Astrocyte of the cerebellum (primary cell): ENCODE results near the gene FAM120A.
A peak's percentile ranks its signal among the peaks of the same experiment; 100 is the strongest.

Experiments
- DNase-seq: peaks from one replicate; pipeline ENCODE4 v3.0.0-alpha.2; 2011; ENCODE audit warnings: low read depth
- H3K4me3 ChIP-seq: 2 replicates; pipeline ENCODE4 v1.5.1; 2011; ENCODE audit warnings: mild to moderate bottlenecking, low read depth, low read length, moderate library complexity
- CTCF ChIP-seq: IDR thresholded peaks from 2 replicates; pipeline ENCODE4 v1.5.1; 2012; ENCODE audit warnings: low read length, low read depth, moderate library complexity, mild to moderate bottlenecking; ENCODE audit errors: missing control alignments
- in situ Hi-C: cut with HindIII; loops from 2 replicates; pipeline ENCODE4 v1.10.0; 2017; ENCODE audit warnings: low sequenced_read_pairs

The FAM120A gene

GRCh38 chr9:93592008-93592642 lies 140.6 kb downstream of the FAM120A start:
- DNase-seq: no peak
- TF ChIP-seq CTCF: no peak
- in situ Hi-C loops: no loop called here
- H3K4me3 ChIP-seq: no peak overlapping the region

- no peak overlapping the region for H3K4me3 ChIP-seq
- peak; percentile 19 for TF ChIP-seq CTCF
- in situ Hi-C loops: no loop called here
- DNase-seq: no peak
Measured at GRCh38 chr9:93592643-93593021, 141.1 kb downstream of the FAM120A start.

GRCh38 chr9:93593144-93593658 lies 141.7 kb downstream of the FAM120A start:
- no peak overlapping the region for H3K4me3 ChIP-seq
- DNase-seq: no peak
- TF ChIP-seq CTCF: no peak
- in situ Hi-C loops: no loop called here

GRCh38 chr9:93594041-93594756 lies 142.7 kb downstream of the FAM120A start:
- no peak for DNase-seq
- no peak overlapping the region for H3K4me3 ChIP-seq
- in situ Hi-C loops: no loop called here
- TF ChIP-seq CTCF: no peak

- in situ Hi-C loops: no loop called here
Measured at GRCh38 chr9:93595461-93595860, 144.0 kb downstream of the FAM120A start.

GRCh38 chr9:93595861-93596365 lies 144.4 kb downstream of the FAM120A start:
- no peak overlapping the region for H3K4me3 ChIP-seq
- TF ChIP-seq CTCF: no peak
- no peak for DNase-seq
- in situ Hi-C loops: no loop called here

More at GRCh38 chr9:93595461-93595860, 144.0 kb downstream of the FAM120A start:
- no peak for TF ChIP-seq CTCF
- H3K4me3 ChIP-seq: no peak overlapping the region
- no peak for DNase-seq
